Osteoblast (primary cell): Measurements from ENCODE around the gene RAB12. TPM values are rescaled to one million over a fixed set of nuclear protein-coding genes. Genes with fewer than 3 reads are reported as not detected.
"Not testable (repeated sequence)": the region's sequence is repeated elsewhere in the genome, so short reads cannot be mapped to it uniquely, and the experiment has no call there.

Experiments
- DNase-seq: peaks from one replicate; pipeline ENCODE4 v3.0.0; 2011; ENCODE audit warnings: low spot score, mixed read lengths; ENCODE audit not compliant: insufficient read length; ENCODE audit errors: missing footprints
- H2AFZ ChIP-seq: 2 replicates; pipeline ENCODE4 v1.6.0; 2011; ENCODE audit warnings: mild to moderate bottlenecking, low read length
- H3K27ac ChIP-seq: 2 replicates; pipeline ENCODE4 v1.5.1; 2011; ENCODE audit warnings: mild to moderate bottlenecking, low read depth, low read length, moderate library complexity
- H3K27me3 ChIP-seq: 2 replicates; pipeline ENCODE4 v1.6.0; 2012; ENCODE audit warnings: mild to moderate bottlenecking, control low read depth, inconsistent platforms, low read length, moderate library complexity; ENCODE audit not compliant: insufficient read depth
- H3K36me3 ChIP-seq: 2 replicates; pipeline ENCODE4 v1.5.1; 2011; ENCODE audit warnings: mild to moderate bottlenecking, low read length, control low read depth, moderate library complexity; ENCODE audit not compliant: insufficient read depth
- H3K4me1 ChIP-seq: 2 replicates; pipeline ENCODE4 v1.5.1; 2011; ENCODE audit warnings: mild to moderate bottlenecking, low read length, control low read depth, moderate library complexity; ENCODE audit not compliant: insufficient read depth
- H3K4me2 ChIP-seq: 2 replicates; pipeline ENCODE4 v1.6.0; 2011; ENCODE audit warnings: mild to moderate bottlenecking, low read length; ENCODE audit not compliant: insufficient read depth
- H3K4me3 ChIP-seq: fragments of 200-600 bp; sonication (generic); 3 replicates; pipeline ENCODE4 v1.5.1; 2012; ENCODE audit warnings: mild to moderate bottlenecking, low read length, inconsistent platforms; ENCODE audit not compliant: insufficient read depth
- H3K79me2 ChIP-seq: 2 replicates; pipeline ENCODE4 v1.6.0; 2012; ENCODE audit warnings: mild to moderate bottlenecking, low read length, control low read depth, inconsistent platforms; ENCODE audit not compliant: insufficient read depth
- H3K9me3 ChIP-seq: 2 replicates; pipeline ENCODE4 v1.5.1; 2011; ENCODE audit warnings: low read depth, low read length, control low read depth
- H4K20me1 ChIP-seq: 2 replicates; pipeline ENCODE4 v1.6.0; 2012; ENCODE audit warnings: mild to moderate bottlenecking, low read length, control low read depth; ENCODE audit not compliant: insufficient read depth
- total RNA-seq: library from RNA; depleted of rRNA; stranded (reverse); fragments of >200 nt; gene quantifications from 2 replicates; pipeline ENCODE4 v1.2.3, GENCODE V29; 2012
- TF ChIP-seq, protein P1 (sequence below): IDR thresholded peaks from 2 replicates; pipeline ENCODE4 v1.5.1; 2011; ENCODE audit warnings: mild to moderate bottlenecking, low read depth, low read length, moderate library complexity; ENCODE audit errors: extremely low read depth

RAB12 gene
- total RNA-seq, 1 donor, result 49.2 TPM

GRCh38 chr18:8643326-8643878 lies 34.2 kb downstream of the RAB12 start:
- no peak overlapping the region for H3K4me2 ChIP-seq
- no peaks in the 10 kb centered on the region for H4K20me1 ChIP-seq
- TF ChIP-seq, protein P1, sequence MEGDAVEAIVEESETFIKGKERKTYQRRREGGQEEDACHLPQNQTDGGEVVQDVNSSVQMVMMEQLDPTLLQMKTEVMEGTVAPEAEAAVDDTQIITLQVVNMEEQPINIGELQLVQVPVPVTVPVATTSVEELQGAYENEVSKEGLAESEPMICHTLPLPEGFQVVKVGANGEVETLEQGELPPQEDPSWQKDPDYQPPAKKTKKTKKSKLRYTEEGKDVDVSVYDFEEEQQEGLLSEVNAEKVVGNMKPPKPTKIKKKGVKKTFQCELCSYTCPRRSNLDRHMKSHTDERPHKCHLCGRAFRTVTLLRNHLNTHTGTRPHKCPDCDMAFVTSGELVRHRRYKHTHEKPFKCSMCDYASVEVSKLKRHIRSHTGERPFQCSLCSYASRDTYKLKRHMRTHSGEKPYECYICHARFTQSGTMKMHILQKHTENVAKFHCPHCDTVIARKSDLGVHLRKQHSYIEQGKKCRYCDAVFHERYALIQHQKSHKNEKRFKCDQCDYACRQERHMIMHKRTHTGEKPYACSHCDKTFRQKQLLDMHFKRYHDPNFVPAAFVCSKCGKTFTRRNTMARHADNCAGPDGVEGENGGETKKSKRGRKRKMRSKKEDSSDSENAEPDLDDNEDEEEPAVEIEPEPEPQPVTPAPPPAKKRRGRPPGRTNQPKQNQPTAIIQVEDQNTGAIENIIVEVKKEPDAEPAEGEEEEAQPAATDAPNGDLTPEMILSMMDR, result no peak
- H3K27me3 ChIP-seq, result peaks cover 2% of the 10 kb centered on the region
- H2AFZ ChIP-seq, result no peak overlapping the region
- no peaks in the 10 kb centered on the region for H3K4me1 ChIP-seq
- H3K79me2 ChIP-seq, result no peaks in the 10 kb centered on the region
- H3K36me3 ChIP-seq, result peaks cover 13% of the 10 kb centered on the region
- no peaks in the 10 kb centered on the region for H3K9me3 ChIP-seq
- no peak overlapping the region for H3K4me3 ChIP-seq
- no peak overlapping the region for H3K27ac ChIP-seq
- DNase-seq, result no peak

DNA sequence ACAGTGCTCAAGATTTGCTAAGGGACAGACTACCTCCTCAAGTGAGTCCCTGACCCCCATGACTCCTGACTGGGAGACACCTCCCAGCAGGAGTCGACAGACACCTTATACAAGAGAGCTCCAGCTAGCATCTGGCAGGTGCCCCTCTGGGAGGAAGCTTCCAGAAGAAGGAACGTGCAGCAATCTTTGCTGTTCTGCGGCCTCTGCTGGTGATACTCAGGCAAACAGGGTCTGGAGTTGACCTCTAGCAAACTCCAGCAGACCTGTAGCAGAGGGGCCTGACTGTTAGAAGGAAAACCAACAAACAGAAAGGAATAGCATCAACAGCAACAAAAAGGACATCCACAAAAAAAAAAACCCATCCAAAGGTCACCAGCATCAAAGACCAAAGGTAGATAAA lies 38.1 kb downstream of the RAB12 start:
- H3K9me3 ChIP-seq, H3K27me3 ChIP-seq, H3K36me3 ChIP-seq, H3K79me2 ChIP-seq, H2AFZ ChIP-seq, DNase-seq, H4K20me1 ChIP-seq, H3K27ac ChIP-seq, H3K4me1 ChIP-seq, H3K4me2 ChIP-seq, H3K4me3 ChIP-seq: not testable (repeated sequence)

DNA sequence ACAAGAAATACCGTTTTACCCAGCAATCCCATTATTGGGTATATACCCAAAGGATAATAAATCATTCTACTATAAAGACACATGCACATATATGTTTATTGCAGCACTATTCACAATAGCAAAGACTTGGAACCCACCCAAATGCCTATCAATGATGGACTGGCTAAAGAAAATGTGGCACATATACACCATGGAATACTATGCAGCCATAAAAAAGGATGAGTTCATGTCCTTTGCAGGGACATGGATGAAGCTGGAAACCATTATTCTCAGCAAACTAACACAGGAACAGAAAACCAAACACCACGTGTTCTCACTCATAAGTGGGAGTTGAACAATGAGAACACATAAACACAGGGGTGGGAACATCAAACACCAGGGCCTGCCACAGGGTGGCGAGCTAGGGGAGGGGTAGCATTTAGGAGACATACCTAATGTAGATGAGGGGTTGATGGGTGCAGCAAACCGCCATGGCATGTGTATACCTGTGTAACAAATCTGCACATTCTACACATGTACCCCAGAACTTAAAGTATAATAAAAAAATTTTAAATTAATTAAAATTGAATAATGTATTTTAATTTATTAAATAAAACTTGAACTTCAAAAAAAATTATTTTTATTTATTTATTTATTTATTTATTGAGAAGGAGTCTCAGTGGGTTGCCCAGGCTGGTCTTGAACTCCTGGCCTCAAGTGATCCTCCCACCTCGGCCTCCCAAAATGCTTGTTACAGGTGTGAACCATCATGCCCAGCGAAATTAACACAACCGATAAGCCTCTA lies 42.4 kb downstream of the RAB12 start:
- not testable (repeated sequence) for H3K27ac ChIP-seq, H3K4me3 ChIP-seq, H3K27me3 ChIP-seq, H3K36me3 ChIP-seq, H3K9me3 ChIP-seq, H3K79me2 ChIP-seq, H4K20me1 ChIP-seq, H3K4me1 ChIP-seq, H3K4me2 ChIP-seq, DNase-seq, H2AFZ ChIP-seq

DNA sequence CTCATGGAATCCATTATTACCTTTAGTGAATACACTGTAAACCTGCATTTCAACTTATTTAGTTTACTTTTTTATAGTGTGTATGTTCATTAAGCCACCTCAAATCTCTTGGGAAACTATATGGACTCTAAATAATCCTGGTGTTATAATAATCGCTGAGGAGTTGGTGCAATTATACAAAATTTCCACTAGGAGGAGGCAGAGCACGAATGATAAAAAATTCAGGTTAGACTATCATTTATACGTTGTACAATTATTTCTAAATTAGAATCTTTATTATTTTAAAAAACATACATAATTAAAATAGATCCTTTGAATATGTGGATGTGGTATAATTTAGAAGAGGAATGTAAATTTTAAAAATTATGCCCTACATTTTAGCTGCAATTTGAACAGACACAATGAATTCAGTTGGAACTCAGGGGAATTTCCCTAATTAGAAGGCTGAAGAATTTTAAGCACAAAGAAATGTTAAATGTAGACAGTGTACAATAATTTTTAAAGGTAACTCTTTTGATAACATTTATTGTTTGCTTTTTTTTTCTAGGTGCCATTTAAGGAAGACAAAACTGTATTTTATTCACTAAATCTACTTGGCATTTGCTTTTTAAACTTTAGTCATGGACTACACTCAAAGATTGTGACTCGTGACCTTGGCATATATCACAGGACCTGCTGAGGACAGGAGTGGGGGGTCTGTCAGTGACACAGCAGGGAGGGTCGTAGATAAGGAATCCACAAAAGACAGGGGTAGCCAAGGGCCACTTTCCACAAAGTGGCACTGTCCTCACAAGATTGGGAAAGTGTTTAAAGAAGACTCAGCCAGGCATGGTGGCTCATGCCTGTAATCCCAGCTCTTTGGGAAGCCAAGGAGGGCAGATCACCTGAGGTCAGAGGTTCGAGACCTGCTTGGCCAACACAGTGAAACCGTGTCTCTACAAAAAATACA lies 45.5 kb downstream of the RAB12 start:
- peak; percentile 82 for DNase-seq
- Histone ChIP-seq H3K4me1 (no peaks in the 10 kb centered on the region), H3K27me3 (peaks cover 2% of the 10 kb centered on the region), H3K36me3 (no peaks in the 10 kb centered on the region), H3K27ac (no peak overlapping the region), H3K4me3 (no peak overlapping the region), H3K79me2 (no peaks in the 10 kb centered on the region), H4K20me1 (no peaks in the 10 kb centered on the region), H3K4me2 (no peak overlapping the region), H2AFZ (no peak overlapping the region), H3K9me3 (no peaks in the 10 kb centered on the region)
- TF ChIP-seq, protein P1, result peak; percentile 75
